Astrocyte (in vitro differentiated cells and primary cell): ENCODE measurements around the gene TM9SF1. TPM values are rescaled to one million over a fixed set of nuclear protein-coding genes. Genes with fewer than 3 reads are reported as not detected.
A peak's percentile ranks its signal among the peaks of the same experiment; 100 is the strongest.

Experiments used
- DNase-seq: peaks from one replicate; pipeline ENCODE4 v3.0.0-alpha.2; 2010; ENCODE audit warnings: low read depth
- FAIRE-seq: peaks from 2 replicates; lab custom pipeline; 2011; peaks lifted over from hg19 to GRCh38; lab: Jason Lieb, UNC
- H2AFZ ChIP-seq: 2 replicates; pipeline ENCODE4 v1.6.0; 2012; ENCODE audit warnings: low read depth, low read length, inconsistent platforms
- H3K27ac ChIP-seq: 2 replicates; pipeline ENCODE4 v1.5.1; 2011; ENCODE audit warnings: low read depth, low read length, inconsistent platforms
- H3K27me3 ChIP-seq: 2 replicates; pipeline ENCODE4 v1.6.0; 2011; ENCODE audit warnings: low read length, inconsistent platforms; ENCODE audit not compliant: insufficient read depth
- H3K36me3 ChIP-seq: 2 replicates; pipeline ENCODE4 v1.5.1; 2011; ENCODE audit warnings: low read length, inconsistent platforms; ENCODE audit not compliant: insufficient read depth
- H3K4me1 ChIP-seq: 2 replicates; pipeline ENCODE4 v1.5.1; 2011; ENCODE audit warnings: low read length, inconsistent platforms; ENCODE audit not compliant: insufficient read depth
- H3K4me2 ChIP-seq: 2 replicates; pipeline ENCODE4 v1.6.0; 2012; ENCODE audit warnings: low read length, inconsistent platforms
- H3K4me3 ChIP-seq: 2 replicates; pipeline ENCODE4 v1.5.1; 2011; ENCODE audit warnings: low read depth, mild to moderate bottlenecking, low read length, inconsistent platforms; ENCODE audit not compliant: insufficient read depth
- H3K79me2 ChIP-seq: 2 replicates; pipeline ENCODE4 v1.6.0; 2012; ENCODE audit warnings: mild to moderate bottlenecking, low read length, inconsistent platforms; ENCODE audit not compliant: insufficient read depth
- H3K9ac ChIP-seq: 2 replicates; pipeline ENCODE4 v1.6.0; 2012; ENCODE audit warnings: mild to moderate bottlenecking, low read length, inconsistent platforms
- H3K9me3 ChIP-seq: 2 replicates; pipeline ENCODE4 v1.5.1; 2012; ENCODE audit warnings: low read depth, mild to moderate bottlenecking, low read length, inconsistent platforms; ENCODE audit not compliant: insufficient read depth
- H4K20me1 ChIP-seq: 2 replicates; pipeline ENCODE4 v1.6.0; 2012; ENCODE audit warnings: low read length, inconsistent platforms; ENCODE audit not compliant: insufficient read depth
- H3K27ac Mint-ChIP-seq: one replicate; pipeline ENCODE4 v1.8.0; 2021; ENCODE audit warnings: mild to moderate bottlenecking, mixed read lengths; ENCODE audit not compliant: unreplicated experiment
- H3K27me3 Mint-ChIP-seq: one replicate; pipeline ENCODE4 v1.8.0; 2021; ENCODE audit warnings: low read depth, mixed read lengths; ENCODE audit not compliant: unreplicated experiment
- H3K36me3 Mint-ChIP-seq: one replicate; pipeline ENCODE4 v1.8.0; 2021; ENCODE audit warnings: low read depth, mixed read lengths; ENCODE audit not compliant: unreplicated experiment
- H3K4me1 Mint-ChIP-seq: one replicate; pipeline ENCODE4 v1.8.0; 2021; ENCODE audit warnings: low read depth, mixed read lengths; ENCODE audit not compliant: unreplicated experiment
- H3K4me3 Mint-ChIP-seq: one replicate; pipeline ENCODE4 v1.8.0; 2021; ENCODE audit warnings: mild to moderate bottlenecking, moderate library complexity, mixed read lengths; ENCODE audit not compliant: unreplicated experiment
- H3K9me3 Mint-ChIP-seq: one replicate; pipeline ENCODE4 v1.8.0; 2021; ENCODE audit warnings: mild to moderate bottlenecking, mixed read lengths; ENCODE audit not compliant: unreplicated experiment
- EZH2 ChIP-seq: IDR thresholded peaks from 2 replicates; pipeline ENCODE4 v1.6.1; 2012; ENCODE audit warnings: mild to moderate bottlenecking, low read length, inconsistent platforms; ENCODE audit not compliant: insufficient read depth
- total RNA-seq: library from RNA; stranded (reverse); gene quantifications from 2 replicates; pipeline ENCODE4 v1.2.1, GENCODE V29; 2021
- TF ChIP-seq, protein P1 (sequence below): IDR thresholded peaks from 2 replicates; pipeline ENCODE4 v1.5.1; 2011; ENCODE audit warnings: low read depth, mild to moderate bottlenecking, inconsistent platforms, low read length, moderate library complexity; ENCODE audit not compliant: insufficient read depth

Gene TM9SF1
- total RNA-seq, 1 donor from 2014 or later = 59.3 TPM

DNA sequence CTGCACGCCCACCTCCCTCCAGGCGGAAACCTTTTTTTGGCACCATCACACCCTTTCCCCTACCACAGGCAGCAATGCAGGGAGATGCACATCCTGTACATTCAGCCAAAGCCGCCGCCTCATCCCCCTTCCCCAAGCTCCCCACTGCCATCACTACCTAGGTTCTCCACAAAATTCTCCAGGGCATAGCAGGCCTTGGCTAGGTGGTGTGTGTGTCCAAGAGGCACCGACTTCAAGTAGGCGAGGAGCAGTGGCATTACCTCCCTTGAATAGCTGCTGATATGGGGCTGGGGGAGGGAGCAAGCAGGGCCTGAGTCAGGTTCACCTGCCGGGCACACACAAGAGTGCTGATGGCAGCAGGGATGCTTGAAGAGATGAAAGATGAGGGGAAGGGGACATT, 10.2 kb downstream of the TM9SF1 start:
- Histone ChIP-seq H3K36me3 (peaks cover 31% of the 10 kb centered on the region), H3K27ac (no peak overlapping the region)
- H3K36me3 Mint-ChIP-seq = peaks cover 12% of the 10 kb centered on the region

GRCh38 chr14:24184104-24184970, 10.9 kb downstream of the TM9SF1 start:
- peaks cover 19% of the 10 kb centered on the region for H3K4me1 ChIP-seq
- Mint-ChIP-seq H3K27ac (no peak overlapping the region), H3K27me3 (no peaks in the 10 kb centered on the region), H3K4me3 (no peak overlapping the region), H3K36me3 (peaks cover 14% of the 10 kb centered on the region), H3K9me3 (no peaks in the 10 kb centered on the region), H3K4me1 (peaks cover 17% of the 10 kb centered on the region)
- H4K20me1 ChIP-seq = peaks cover 44% of the 10 kb centered on the region
- peaks cover 28% of the 10 kb centered on the region for H3K79me2 ChIP-seq
- H2AFZ ChIP-seq = no peak overlapping the region
- H3K9me3 ChIP-seq = no peaks in the 10 kb centered on the region
- H3K4me3 ChIP-seq = no peak overlapping the region
- FAIRE-seq = no peak
- no peak overlapping the region for H3K27ac ChIP-seq
- peaks cover 29% of the 10 kb centered on the region for H3K36me3 ChIP-seq
- H3K27me3 ChIP-seq = no peaks in the 10 kb centered on the region
- no peak overlapping the region for H3K4me2 ChIP-seq
- H3K9ac ChIP-seq = no peak overlapping the region
- TF ChIP-seq EZH2 = no peak
- TF ChIP-seq, protein P1, sequence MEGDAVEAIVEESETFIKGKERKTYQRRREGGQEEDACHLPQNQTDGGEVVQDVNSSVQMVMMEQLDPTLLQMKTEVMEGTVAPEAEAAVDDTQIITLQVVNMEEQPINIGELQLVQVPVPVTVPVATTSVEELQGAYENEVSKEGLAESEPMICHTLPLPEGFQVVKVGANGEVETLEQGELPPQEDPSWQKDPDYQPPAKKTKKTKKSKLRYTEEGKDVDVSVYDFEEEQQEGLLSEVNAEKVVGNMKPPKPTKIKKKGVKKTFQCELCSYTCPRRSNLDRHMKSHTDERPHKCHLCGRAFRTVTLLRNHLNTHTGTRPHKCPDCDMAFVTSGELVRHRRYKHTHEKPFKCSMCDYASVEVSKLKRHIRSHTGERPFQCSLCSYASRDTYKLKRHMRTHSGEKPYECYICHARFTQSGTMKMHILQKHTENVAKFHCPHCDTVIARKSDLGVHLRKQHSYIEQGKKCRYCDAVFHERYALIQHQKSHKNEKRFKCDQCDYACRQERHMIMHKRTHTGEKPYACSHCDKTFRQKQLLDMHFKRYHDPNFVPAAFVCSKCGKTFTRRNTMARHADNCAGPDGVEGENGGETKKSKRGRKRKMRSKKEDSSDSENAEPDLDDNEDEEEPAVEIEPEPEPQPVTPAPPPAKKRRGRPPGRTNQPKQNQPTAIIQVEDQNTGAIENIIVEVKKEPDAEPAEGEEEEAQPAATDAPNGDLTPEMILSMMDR = no peak
- no peak for DNase-seq

More for the DNA sequence above, 10.2 kb downstream of the TM9SF1 start:
- Histone ChIP-seq H3K4me2 (no peak overlapping the region), H3K9me3 (no peaks in the 10 kb centered on the region), H4K20me1 (peaks cover 39% of the 10 kb centered on the region), H3K79me2 (peaks cover 28% of the 10 kb centered on the region), H3K4me3 (no peak overlapping the region), H3K4me1 (peaks cover 14% of the 10 kb centered on the region), H2AFZ (no peak overlapping the region), H3K9ac (no peak overlapping the region), H3K27me3 (no peaks in the 10 kb centered on the region)
- no peak for DNase-seq
- H3K9me3 Mint-ChIP-seq = no peaks in the 10 kb centered on the region
- H3K4me1 Mint-ChIP-seq = peaks cover 14% of the 10 kb centered on the region
- FAIRE-seq = no peak
- H3K27ac Mint-ChIP-seq = no peak overlapping the region
- H3K4me3 Mint-ChIP-seq = no peak overlapping the region
- TF ChIP-seq, protein P1 = no peak
- no peak for TF ChIP-seq EZH2
- H3K27me3 Mint-ChIP-seq = no peaks in the 10 kb centered on the region

GRCh38 chr14:24183014-24183481, 12.2 kb downstream of the TM9SF1 start:
- H3K27ac ChIP-seq = no peak overlapping the region
- H3K36me3 Mint-ChIP-seq = peaks cover 13% of the 10 kb centered on the region
- no peaks in the 10 kb centered on the region for H3K9me3 ChIP-seq
- peaks cover 17% of the 10 kb centered on the region for H3K4me1 ChIP-seq
- H4K20me1 ChIP-seq = peaks cover 54% of the 10 kb centered on the region
- no peak overlapping the region for H3K4me2 ChIP-seq
- DNase-seq (no peak), FAIRE-seq (no peak)
- no peaks in the 10 kb centered on the region for H3K9me3 Mint-ChIP-seq
- H3K27me3 ChIP-seq = no peaks in the 10 kb centered on the region
- no peak overlapping the region for H3K4me3 ChIP-seq
- H3K36me3 ChIP-seq = peaks cover 36% of the 10 kb centered on the region
- H3K4me1 Mint-ChIP-seq = peaks cover 15% of the 10 kb centered on the region
- no peak overlapping the region for H2AFZ ChIP-seq
- TF ChIP-seq, protein P1 = no peak
- no peak for TF ChIP-seq EZH2
- no peak overlapping the region for H3K4me3 Mint-ChIP-seq
- H3K79me2 ChIP-seq = peaks cover 24% of the 10 kb centered on the region
- no peaks in the 10 kb centered on the region for H3K27me3 Mint-ChIP-seq
- no peak overlapping the region for H3K9ac ChIP-seq
- H3K27ac Mint-ChIP-seq = peak overlapping the region; percentile 53
